Stimulated activated CD8-positive, alpha-beta memory T cell treated with anti-CD3 and anti-CD28 coated beads, Interleukin-12 subunit alpha, Interleukin-12 subunit beta, amount 100 ng/mL, for 1 hour (primary cell): Measurements from ENCODE around the gene PDE8A.
"Not testable (repeated sequence)": the region's sequence is repeated elsewhere in the genome, so short reads cannot be mapped to it uniquely, and the experiment has no call there.

Source experiments
- DNase-seq: peaks from one replicate; pipeline ENCODE4 v3.0.0-alpha.2; 2020; ENCODE audit warnings: low read depth

Gene PDE8A

GRCh38 chr15:85178308-85178707 is 196.7 kb downstream of the PDE8A start:
- no peak for DNase-seq

GRCh38 chr15:85179700-85180099 is 198.0 kb downstream of the PDE8A start:
- DNase-seq = no peak

GRCh38 chr15:85185350-85185749 is 203.7 kb downstream of the PDE8A start:
- not testable (repeated sequence) for DNase-seq

GRCh38 chr15:85188171-85188577 is 206.5 kb downstream of the PDE8A start:
- not testable (repeated sequence) for DNase-seq
